HG03095 (cell line): ENCODE results near the gene OSBPL5.

Source experiments
- ATAC-seq: cut with Tn5 transposase; IDR thresholded peaks from one replicate; pipeline ENCODE4 v1.9.1; 2021; ENCODE audit warnings: moderate library complexity; ENCODE audit not compliant: unreplicated experiment

Gene OSBPL5

GRCh38 chr11:3165152-3165705 is at the start of gene OSBPL5:
Gene OSBPL5 (minus strand): TSS chr11:3165310. CDS start chr11:3129148, 36,162 bp downstream.
- no peak for ATAC-seq

DNA sequence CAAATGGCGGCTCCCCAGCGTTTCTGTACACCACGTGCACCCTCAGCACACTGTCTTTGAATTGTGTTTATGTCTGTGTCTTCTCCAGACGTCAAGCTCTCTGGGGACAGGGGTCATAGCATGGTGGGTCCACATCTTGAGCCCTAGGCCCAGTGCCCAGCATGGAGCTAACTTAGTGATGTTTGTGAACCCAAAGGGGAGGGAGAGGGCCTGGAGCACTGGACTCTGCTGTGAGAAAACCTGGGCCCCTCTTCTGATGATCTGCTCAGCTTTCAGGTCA is 49.2 kb upstream of the OSBPL5 start:
- no peak for ATAC-seq

- ATAC-seq: no peak
Observed at GRCh38 chr11:3213659-3214419, 48.7 kb upstream of the OSBPL5 start.

- ATAC-seq: no peak
Observed at GRCh38 chr11:3208272-3208671, 43.2 kb upstream of the OSBPL5 start.

DNA sequence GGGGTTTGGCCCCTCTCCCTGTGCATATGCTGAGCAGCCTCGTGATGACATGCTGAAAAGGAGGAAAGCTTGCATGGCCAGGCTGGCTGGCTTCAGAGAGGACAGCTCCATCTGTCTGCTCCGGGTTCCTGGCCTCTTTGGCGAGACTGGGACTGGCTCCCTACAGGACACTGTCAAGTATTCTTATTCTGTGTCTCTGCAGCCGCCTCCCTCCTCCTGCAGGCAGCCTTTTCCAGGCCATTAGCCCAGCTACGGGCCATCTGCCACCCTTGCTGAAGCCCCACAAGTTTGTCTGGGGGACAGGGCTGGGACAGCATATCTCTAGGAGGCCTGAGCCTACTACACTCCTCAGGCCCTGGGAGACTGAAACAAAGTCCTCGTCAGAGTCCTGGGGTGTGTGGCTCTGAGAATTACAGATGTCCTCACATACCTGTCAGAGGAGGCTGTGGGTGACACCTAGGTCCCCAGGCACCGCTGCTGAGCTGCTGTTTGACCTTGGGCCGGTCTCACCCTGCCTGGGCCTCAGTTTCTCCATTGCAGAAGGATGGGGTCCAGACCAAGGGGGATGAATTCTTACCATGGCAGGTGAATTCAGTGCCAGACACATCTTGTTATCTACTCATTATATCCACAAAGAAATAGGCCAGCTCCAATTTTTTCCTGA is 42.5 kb upstream of the OSBPL5 start:
- ATAC-seq: no peak

GRCh38 chr11:3206922-3207204 is 41.8 kb upstream of the OSBPL5 start:
- ATAC-seq: no peak

DNA sequence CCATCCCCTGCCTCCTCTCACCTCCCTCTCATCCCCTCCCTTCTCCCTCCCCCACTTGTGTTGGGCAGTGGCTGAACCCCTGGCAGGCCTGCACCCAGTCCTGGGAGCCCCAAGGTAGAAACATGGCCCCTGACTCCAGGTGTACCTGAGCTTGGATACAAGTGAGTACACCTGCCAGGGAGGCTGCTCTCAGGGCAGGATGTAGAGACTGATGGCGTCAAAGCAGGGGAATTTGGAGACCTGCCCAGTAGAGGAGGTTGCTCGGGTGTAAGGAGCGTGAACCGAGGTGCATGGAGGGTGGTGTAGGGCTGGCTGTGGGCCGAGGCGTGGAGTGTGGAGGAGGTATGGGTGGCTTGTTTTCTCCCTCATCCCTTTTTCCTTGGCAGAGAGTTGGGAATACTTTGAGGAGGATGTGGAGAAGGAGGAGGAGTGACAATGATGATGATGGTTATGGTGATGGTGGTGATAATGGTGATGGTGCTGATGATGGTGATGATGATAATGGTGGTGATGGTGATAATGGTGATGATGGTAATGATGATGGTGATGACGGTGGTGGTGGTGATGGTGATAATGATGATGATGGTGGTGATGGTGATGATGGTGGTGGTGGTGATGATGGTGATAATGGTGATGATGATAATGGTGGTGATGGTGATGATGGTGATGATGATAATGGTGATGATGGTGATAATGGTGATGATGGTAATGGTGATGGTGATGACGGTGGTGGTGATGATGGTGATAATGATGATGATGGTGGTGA is 41.2 kb upstream of the OSBPL5 start:
- ATAC-seq: no peak

GRCh38 chr11:3205261-3206155 is 40.4 kb upstream of the OSBPL5 start:
- ATAC-seq: no peak

GRCh38 chr11:3204141-3205015 is 39.3 kb upstream of the OSBPL5 start:
- no peak for ATAC-seq

DNA sequence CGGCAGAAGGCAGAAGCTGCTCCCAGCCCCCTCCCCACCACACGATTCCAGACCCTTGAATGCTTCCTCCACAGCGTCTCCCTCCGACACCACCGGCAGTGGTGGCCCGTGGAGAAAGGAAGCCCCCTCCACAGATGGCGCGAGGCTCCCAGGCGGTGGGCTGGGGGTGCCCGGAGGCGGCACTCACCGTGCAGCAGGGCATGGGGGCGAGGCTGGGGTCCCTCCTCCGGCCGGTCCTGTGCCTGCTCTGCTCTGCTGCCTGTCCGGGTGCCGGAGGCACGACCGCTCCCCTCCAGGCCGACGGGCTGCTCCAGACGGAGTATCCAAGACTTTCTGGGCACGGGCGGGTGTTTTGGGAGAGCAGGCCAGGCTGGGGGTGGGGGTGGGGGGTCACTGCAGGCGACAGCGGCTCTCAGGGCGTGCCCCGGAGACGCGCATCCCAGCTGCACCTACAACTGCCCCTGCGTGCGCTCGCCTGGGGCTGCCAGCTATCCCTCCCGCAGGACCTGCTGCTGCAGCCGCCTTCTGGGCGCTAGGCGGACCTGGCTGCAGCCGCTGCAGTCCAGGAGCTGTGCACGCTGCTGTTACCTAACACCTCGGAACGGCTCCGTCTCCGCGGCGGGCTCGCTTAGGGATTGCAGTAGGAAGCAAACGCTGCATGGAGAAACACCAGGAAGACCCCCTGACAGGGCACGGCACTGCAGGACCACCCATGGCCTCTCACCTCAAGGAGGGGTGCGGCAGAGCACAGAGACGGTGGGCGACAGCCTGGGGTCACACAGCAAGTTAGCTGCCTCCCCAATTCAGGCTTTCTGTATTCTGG is 38.3 kb upstream of the OSBPL5 start:
- ATAC-seq: no peak

DNA sequence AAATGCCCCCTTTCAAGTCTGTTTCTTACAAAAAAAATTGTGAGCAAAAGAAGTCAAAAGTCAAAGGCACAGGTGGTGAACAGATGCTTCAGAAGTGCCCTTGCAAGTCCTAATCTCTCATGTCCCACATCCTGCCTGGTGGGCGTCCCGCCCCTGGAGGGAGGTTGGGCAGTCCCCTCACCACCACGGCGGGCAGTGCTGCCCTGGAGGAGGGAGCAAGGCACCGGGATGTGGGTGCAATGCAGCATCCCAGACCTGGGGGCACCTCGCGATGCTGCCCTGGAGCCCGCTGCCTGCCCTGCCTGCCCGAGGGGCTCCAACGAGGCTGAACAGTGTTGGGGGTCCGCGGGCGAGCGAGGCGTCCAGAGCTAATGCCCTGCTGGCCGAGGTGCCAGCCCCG is 37.6 kb upstream of the OSBPL5 start:
- ATAC-seq: no peak

- ATAC-seq: no peak
Observed at GRCh38 chr11:3202305-3202704, 37.2 kb upstream of the OSBPL5 start.

DNA sequence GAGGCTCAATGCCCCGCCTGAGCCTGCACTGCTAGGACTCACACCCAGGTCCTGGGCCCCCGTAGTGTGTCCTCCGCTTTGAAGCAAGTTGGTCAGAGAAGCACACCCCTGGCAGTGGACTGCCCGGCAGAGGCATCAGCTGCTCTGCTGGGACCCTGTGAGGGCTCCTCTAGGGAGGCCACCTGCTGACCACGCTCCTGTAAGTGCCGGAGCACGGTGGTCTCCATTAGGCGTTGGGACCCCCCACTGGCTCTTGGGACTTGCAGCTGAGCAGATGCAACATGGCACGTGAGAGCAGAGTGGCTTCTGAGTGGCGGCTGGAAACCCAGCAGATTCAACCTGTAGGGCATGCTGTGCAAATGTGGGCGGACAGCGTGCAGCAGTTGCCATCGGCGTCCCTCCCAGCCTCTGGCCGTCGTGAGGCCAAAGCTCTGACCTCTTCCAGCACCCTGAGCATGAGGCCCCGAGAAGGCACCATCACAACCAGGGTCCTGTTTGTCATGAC is 36.6 kb upstream of the OSBPL5 start:
- no peak for ATAC-seq

GRCh38 chr11:3201112-3201581 is 36.0 kb upstream of the OSBPL5 start:
- no peak for ATAC-seq

DNA sequence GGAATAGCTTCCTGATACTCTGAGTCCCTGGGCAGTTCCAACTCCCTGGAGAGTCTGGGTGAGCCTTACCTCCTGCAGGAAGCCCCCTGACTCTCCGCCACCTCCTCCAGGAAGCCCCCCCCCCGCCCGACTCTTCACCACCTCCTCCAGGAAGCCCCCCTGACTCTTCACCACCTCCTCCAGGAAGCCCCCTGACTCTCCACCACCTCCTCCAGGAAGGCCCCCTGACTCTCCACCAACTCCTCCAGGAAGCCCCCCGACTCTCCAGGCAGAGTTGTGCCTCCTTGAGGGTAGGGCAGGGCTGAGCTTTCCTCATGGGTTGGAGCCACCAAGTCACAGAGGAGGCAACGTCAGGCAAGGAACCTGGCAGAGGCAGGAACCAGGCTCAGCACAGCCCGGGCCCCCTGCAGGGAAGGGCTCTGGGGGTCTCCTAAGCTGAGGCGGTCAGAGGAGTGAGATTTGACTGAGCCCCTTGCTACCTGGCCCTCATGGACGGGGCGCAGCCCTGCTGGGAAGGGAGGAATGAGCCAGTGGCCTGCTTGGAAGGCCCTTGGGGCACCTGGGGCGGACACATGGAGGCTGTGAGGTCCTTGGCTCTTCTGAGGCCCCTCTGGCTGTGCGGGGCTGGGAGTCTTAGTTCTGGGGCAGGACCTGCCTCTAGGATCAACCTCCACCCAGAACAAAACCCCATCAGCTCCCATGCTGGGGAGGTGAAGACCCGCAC is 35.4 kb upstream of the OSBPL5 start:
- ATAC-seq: no peak

- no peak for ATAC-seq
Observed at GRCh38 chr11:3199537-3200295, 34.6 kb upstream of the OSBPL5 start.

- no peak for ATAC-seq
Observed at GRCh38 chr11:3198815-3199214, 33.7 kb upstream of the OSBPL5 start.
